Liver (tissue), 3 donors: Measurements from ENCODE around the gene ADGRB2.

Source experiments
- JUND ChIP-seq, 2 donors: IDR thresholded peaks; 2 replicates each; pipeline ENCODE4 v1.6.1; 2016; ENCODE audit warnings: antibody characterized with exemption in 2 of 2
- SP1 ChIP-seq: IDR thresholded peaks from 2 replicates; pipeline ENCODE4 v1.6.1; 2018; ENCODE audit warnings: antibody characterized with exemption, mild to moderate bottlenecking
- TAF1 ChIP-seq: conservative IDR thresholded peaks from 2 replicates; pipeline ENCODE4 v1.6.1; 2016; ENCODE audit warnings: antibody characterized with exemption, mild to moderate bottlenecking
- TF ChIP-seq, protein P1 (sequence below): fragments of 150-350 bp; IDR thresholded peaks from 2 replicates; pipeline ENCODE4 v1.5.1; 2017; ENCODE audit warnings: improper control_type of control experiment, low read depth, low read length; ENCODE audit not compliant: missing input control
- TF ChIP-seq, protein P2 (sequence below): IDR thresholded peaks from 2 replicates; pipeline ENCODE4 v1.6.1; 2016; ENCODE audit warnings: antibody characterized with exemption
- TF ChIP-seq, protein P3 (sequence below): IDR thresholded peaks from 2 replicates; pipeline ENCODE4 v1.6.1; 2016; ENCODE audit warnings: antibody characterized with exemption
- donor health status: healthy.
- donor health status: healthy.

DNA sequence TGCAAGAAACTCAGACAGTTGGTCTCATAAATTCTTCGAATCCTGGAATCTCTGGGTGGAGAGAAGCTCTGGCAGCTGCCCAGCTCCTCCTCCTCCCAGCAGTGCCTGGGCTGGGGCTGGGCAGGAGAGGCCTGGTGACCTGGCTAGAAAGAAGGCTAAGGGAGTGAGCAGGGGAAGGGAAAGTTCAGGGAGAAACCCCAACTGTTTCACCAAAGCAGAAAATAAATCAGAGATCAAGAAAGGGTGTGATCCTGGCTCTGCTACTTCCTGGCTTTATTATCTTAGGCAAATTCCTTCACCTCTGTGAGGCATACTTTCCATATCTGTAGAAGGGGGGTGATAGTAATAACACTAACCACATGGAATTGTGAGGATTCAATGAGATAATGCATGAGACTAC, 51.5 kb downstream of the ADGRB2 start:
- TF ChIP-seq TAF1 (no peak), SP1 (no peak), JUND (IDR thresholded peaks at IDR 0.05) (no peak)
- TF ChIP-seq, protein P1, sequence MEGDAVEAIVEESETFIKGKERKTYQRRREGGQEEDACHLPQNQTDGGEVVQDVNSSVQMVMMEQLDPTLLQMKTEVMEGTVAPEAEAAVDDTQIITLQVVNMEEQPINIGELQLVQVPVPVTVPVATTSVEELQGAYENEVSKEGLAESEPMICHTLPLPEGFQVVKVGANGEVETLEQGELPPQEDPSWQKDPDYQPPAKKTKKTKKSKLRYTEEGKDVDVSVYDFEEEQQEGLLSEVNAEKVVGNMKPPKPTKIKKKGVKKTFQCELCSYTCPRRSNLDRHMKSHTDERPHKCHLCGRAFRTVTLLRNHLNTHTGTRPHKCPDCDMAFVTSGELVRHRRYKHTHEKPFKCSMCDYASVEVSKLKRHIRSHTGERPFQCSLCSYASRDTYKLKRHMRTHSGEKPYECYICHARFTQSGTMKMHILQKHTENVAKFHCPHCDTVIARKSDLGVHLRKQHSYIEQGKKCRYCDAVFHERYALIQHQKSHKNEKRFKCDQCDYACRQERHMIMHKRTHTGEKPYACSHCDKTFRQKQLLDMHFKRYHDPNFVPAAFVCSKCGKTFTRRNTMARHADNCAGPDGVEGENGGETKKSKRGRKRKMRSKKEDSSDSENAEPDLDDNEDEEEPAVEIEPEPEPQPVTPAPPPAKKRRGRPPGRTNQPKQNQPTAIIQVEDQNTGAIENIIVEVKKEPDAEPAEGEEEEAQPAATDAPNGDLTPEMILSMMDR: no peak
- TF ChIP-seq, protein P2, sequence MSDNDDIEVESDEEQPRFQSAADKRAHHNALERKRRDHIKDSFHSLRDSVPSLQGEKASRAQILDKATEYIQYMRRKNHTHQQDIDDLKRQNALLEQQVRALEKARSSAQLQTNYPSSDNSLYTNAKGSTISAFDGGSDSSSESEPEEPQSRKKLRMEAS: no peak
- TF ChIP-seq, protein P3, sequence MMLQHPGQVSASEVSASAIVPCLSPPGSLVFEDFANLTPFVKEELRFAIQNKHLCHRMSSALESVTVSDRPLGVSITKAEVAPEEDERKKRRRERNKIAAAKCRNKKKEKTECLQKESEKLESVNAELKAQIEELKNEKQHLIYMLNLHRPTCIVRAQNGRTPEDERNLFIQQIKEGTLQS: no peak
